Left lobe of liver (tissue), 2 donors: Measurements from ENCODE around the gene CBX2. TPM values are rescaled to one million over a fixed set of nuclear protein-coding genes. Genes with fewer than 3 reads are reported as not detected.

Source experiments
- ATAC-seq: fragments of 200-7000 bp; cut with Tn5 transposase; one replicate; pipeline ENCODE4 v1.9.1; 2020; ENCODE audit warnings: mild to moderate bottlenecking, moderate library complexity
- DNase-seq: peaks from one replicate; pipeline ENCODE4 v3.0.0-alpha.2; 2020; ENCODE audit warnings: low spot score
- total RNA-seq: library from RNA; stranded (reverse); gene quantifications from one replicate; pipeline ENCODE4 v1.2.1, GENCODE V29; 2021
- donor health status: DM: no; HTN: no; CAD: no; lungs with moderate emphysema.
- donor health status: DM: no; HTN: yes; CAD: no.

CBX2 gene
- total RNA-seq, 1 donor from 2014 or later: 0.75 TPM

DNA sequence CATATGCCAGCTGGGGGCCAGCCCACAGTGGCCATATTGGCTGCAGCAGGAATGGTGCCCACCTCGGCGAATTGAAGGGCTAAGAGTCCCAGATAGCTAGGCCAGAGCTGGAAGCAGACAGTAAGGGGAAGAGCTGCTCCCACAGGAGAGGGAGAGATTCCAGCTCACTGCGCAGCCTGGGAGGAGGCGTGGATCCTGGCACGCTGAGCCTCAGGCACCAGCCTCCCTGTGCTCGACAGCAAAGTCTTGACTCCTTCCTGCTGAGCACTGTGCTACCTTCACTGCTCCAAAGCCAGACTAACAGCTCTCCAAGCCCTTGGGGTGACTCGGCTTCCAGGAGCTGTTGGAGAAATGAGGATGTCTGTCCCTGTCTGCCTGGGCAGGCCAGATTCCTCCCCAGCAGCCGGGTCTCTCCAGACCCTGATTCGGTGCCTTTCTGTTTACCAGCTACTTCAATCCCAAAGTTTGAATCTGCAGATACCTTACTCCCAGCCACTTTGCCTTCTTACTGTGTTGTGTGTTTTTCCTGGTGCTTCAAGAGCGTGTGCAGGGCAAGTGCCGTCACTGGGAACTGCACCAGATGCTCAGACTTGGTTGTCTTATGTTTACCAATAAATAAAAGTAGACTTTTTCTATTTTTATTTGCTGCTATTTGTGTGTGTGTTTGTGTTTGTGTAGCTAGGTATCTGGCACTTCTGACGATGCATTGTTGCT, 9.1 kb downstream of the CBX2 start:
- no peak for ATAC-seq
- DNase-seq: no peak

DNA sequence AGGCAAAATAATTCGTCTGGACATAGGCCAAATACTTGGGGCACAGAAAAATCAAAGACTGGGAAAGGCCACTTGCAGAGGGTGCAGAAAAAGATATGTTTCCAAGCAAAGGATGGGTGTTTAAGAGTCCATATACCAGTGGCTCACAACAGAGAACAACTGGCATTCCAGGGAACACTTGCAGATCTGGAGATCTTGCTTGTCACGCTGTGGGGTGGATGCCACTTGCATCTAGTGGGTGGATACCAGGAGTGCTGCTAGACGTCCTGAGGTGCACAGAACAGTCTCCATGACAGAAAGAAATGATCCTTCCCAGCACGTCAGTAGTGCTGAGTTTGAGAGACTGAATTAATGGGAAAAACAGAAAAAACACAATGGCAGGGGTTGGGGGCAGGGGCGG, 10.5 kb downstream of the CBX2 start:
- no peak for DNase-seq

DNA sequence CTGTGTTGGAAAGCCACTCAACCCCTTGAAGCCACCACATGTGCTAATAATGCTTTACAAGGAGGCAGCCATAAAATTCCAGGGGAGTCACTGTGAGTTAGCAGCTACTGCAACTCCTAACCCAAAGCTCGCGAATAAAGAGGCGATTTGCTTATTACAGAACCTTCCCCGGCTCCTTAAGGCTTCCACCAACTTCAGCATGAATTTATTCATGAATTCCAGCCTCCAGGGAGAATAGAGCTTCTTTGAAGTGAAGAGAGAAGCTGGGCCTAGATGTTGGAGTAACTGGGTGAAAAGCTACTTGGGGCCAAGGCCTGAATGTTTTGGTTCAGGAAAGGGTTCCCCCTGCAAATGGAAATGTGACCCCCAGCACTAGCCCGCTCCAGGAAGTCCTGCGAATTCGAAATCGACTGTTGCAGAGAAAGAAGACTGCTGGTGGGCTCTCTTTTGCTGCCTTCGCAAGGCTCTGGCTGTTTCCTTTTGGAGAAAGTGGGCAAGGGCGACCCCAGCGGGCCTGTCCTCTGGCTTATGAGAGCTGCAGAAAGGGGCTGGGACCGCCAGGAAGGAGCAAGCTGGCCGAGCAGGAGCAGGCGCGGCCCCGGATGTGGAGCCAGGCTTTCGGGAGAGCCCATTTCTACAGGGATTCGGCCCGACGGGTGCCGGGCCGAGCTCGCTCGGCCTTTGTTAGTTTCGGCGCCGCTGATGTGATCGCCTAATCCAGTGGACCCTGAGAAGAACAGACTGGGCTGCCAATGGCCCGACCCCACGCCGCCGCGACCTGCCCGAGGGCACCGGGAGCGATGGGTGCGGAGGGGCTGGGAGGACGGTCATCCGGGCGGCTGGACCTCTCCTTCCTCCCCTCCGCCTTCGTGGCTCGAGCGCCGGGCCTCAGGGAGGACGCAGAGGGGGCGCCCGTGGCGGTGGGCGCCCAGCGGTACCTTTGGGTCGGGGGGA, 11.3 kb downstream of the CBX2 start:
- ATAC-seq (peak; percentile 6), DNase-seq (peak; percentile 44)

More for the DNA sequence above, 10.5 kb downstream of the CBX2 start:
- ATAC-seq: no peak

DNA sequence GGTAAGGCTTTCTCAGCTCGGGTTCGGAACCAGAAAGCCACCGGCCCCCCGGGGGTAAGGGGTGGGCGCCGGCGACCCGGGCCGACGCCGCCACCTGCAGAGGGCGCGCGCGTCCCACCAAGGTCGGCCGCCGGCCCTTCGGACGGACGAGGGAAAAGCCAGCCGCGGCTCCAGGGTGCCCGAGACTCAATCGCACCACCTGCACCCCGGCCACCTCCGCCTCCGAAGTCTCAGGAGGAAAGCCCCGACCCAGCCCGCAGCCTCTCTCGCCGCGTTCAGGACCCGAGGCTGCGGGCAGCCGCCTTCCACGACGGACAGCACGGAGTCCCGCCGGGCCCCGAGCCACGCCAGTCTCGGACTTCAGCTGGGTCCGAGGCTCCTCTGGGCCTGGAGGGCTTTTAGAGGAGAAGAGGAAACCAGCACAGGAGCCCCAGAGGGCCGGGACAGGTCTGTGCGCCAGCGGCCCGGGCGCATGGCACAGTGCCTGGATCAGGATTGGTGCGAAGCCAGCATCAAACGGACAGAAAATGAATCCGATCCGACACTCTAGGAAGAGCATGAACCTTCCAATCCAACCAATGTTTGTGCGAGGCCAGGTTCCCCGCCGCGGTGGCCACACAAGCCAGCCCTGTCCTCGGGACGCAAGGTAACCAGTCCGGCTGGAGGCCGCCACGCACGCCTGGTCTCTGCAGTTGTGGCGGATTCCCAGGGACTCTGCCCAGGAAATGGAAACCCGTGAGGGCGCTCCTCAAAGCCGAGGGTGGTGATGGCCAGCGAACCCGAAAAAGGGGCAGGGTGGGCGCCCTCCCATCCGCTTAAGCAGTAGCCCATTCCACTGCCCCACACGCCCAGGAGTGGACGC, 12.2 kb downstream of the CBX2 start:
- ATAC-seq: peak; percentile 80

DNA sequence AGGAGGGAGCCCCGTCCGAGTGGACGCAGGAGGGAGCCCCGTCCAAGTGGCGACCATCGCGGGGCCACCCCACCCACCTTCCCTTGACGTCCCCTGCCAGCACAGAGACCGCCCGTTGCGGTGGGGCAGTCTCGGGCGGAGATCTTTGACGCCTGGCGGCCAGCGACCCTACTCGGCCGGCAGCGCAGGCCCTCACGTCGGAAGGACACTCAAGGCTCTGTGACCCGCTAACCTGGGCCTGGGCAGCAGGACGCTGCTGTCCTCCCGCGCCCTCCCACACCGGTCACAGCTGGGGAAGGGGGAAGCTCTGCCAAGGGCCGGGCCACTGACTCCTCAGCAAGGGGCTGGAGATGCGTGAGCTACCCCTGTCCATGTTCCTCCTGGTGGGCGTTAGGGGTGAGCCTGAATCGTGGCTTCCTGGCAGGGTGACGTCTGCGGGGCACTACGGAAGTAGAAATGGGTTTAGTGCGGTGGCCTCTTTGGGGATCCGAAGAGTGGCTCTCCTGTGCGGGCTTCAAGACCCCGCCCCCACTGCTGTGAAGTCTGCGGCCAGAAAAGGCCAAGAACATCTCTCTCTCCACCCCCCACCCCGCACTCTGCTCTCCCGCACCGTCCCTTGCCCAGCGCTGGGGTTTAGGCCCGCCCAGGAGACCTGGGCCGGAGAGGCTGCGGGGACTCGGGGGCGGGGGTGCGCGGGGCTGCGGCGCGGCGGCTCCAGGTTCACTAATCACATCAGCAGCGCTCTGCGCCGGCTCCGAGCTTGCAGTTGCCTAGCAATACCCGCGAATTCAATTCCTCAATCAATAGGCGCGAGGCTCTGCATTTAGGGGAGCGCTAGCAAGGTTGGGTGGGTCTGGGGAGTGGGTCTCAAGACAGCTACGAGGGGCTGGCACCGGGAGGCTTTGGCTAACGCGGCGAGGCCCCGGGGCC, 13.1 kb downstream of the CBX2 start:
- DNase-seq: peak; percentile 44
- ATAC-seq: no peak

More for the DNA sequence above, 12.2 kb downstream of the CBX2 start:
- peak; percentile 78 for DNase-seq

DNA sequence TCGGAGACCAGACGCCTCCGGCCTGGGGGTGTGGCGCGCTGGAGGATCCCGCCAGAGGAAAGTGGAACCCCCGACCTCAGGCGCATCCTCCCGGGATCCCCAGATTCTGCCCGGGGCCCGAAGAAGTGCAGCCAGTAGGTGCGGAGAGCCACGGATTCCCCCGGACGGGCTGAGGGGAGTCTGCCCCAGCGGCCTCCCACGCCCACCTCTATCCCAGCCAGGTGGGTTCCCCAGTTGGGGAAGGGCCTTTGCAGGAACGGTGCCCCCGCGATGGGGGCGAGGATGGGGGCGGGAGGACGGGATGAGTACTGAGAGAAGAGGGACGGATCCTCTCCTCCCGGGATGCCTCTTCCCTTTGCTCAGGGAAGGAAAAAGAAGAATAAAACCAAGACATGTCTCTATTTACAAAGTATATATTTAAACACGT, 13.8 kb downstream of the CBX2 start:
- ATAC-seq: no peak
- DNase-seq: no peak

DNA sequence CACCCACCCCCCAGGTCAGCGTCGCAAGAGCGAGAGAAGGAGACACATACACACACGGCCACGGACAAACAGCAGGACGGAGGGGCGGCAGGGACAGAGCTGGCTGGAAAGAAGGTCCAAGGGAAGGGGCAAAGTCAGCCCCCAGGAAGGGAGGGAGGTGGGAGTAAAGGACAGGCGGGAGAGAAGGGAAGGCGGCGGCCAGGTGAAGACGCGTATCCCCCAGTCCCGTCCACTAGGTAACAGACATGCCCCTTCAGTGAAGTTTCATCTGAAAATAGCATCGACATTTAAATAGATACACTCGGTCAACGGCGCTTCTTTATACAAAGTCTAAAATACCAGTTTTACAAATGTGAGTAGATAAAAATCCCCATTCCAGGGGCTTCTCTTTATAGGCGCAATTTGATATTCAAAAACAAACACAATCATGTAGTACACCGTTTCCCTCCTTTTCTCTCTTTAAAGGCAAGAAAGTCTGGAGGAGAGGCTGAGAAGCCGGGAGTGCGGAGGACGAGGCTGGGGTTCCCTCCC, 14.5 kb downstream of the CBX2 start:
- no peak for DNase-seq
- ATAC-seq: no peak

DNA sequence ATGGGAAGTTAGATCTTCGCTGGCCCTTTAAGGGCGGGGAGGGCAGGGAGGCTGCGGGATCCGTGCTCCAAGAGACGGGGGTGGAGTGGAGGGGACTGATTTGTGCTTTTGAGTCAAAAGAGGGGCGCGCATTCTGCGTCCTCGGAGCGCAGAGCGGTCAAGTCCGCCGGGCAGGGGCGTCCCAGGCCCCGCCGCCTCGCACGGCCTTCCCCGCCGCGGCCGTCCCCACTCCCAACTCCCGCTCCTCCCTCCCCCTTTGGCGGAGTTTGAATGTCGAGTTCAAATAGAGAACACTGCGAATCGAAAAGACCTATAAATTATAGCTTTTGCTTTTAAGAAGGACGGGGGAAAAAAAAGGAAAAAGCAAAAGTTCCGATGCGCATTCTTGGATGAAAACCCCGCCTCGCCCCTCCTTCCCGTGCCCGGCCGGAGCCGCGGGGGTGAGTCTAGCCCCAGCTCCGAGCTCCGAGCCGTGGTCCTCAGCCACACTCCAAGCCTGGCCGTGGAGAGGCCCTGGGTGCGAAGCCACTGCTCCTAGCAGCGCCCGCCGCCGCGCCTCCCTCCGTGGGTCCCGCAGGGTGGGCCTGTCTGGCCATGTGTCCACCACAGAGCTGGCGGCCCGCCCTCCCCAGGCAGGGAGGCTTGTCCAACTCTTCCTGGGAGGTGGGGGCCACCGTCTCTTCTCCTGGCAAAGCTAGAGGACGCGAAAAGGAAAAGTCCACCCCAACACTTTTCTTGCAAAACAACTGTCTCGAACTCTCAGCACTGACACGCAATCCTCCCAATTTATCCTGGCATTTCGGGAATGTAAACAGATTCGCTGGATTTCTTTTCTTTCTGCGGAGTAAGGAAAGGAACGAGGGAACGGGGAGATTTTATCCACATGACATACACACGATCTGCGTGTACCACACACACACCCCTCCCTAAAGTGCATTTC, 15.3 kb downstream of the CBX2 start:
- ATAC-seq: no peak
- no peak for DNase-seq

DNA sequence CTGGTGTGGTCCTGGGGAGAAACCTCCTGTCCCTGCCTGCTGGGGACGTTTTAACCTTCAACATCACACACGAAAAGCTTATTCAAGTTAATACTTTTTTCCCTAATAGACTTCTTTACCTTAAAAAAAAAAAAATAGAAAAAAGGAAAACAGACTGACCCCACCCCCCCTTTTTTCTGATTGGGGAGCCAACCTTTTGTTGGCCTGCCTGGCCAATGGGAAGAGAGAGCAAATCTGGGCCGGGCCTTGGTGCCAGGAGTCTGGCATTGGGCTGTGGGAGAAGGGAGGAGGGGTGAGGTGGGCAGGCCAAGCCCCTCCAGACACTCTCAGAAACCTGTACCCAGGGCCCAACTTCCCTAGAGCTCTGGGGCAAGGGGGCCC, 16.0 kb downstream of the CBX2 start:
- DNase-seq: no peak
- ATAC-seq: no peak

DNA sequence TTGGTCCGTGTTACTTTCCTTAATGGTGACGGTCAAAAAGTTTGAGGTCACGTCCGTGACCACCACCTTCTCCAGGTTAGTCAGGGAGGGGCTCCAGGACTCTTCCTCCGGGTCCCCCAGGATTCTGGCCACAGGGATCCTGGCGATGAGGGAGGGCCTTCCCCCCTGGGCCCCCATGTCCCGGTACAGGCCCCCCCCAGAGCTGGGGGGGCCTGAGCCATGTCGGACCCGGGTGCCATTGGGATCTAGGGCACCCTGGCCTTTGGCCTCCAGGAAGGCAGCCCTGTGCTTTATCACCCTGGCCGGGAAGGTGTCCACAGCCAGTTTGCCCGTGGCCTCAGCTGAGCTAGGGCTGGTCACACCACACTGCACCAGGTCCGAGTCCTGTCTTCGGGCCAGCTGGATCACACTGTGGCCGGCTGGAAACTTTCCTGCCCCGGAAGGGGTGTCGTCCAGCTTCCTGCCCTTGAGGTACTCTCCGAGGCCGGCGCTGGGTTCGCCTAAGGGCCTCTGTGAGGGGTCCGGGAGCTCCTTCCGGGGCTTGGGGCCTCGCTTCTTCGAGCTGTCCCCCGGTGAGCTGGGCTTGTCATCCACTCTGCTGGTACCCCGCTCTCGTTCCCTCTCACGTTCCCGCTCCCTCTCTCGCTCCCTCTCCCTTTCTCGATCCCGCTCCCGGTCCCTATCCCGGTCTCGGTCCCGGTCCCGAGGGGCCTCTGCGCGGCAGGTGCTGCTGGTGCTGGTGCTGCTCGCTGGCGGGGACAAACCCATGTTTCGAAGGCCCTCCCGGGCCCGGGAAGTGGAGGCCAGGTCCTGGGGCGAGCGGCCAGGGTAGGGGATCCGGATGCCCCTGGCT, 16.9 kb downstream of the CBX2 start:
- no peak for DNase-seq
- ATAC-seq: no peak

DNA sequence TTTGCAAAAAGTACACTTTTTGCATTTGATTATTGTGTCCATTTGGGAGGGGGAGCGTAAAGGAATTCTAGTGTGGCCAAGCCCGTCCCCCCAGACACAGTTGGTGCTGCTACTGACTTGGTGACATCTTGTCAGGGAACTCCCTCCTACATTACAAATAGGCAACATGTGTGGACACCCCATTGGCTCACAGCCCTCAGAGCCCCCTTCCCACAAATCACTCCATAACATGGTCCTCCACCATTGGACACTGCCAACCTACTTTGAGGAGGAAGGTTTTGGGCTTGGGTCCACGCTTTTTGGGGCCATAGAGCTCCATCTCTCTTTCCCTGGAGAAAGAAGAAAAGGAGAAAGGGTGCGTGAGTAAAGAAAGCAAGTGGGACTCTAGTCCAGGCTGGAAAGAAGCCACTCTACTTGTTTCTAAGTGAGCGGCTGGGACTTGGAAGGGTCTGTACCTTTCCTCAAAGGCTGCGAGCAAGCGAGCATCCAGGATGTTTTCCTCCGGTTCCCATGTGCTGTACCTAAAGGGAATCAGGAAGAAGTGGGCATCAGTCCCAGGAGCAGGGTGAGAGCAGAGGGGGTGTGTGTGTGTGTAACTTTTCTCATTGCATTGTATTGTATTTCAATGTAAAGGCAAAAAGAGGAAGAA, 18.0 kb downstream of the CBX2 start:
- DNase-seq (no peak), ATAC-seq (no peak)

DNA sequence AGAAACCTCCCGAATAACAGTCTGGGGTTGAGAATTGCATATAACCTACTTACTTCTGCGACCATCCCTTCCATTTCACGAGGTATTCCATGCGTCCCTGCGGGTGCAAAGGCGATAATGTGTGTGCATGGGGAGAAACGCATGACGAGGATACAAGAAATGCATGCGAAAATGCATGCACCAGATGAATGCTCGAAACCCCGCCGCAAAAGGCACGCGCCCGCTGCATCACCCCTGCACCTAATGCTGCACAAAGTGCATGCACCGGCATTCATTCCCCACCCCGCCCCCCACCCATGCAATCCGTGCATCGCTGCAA, 18.5 kb downstream of the CBX2 start:
- DNase-seq: no peak
- ATAC-seq: no peak

DNA sequence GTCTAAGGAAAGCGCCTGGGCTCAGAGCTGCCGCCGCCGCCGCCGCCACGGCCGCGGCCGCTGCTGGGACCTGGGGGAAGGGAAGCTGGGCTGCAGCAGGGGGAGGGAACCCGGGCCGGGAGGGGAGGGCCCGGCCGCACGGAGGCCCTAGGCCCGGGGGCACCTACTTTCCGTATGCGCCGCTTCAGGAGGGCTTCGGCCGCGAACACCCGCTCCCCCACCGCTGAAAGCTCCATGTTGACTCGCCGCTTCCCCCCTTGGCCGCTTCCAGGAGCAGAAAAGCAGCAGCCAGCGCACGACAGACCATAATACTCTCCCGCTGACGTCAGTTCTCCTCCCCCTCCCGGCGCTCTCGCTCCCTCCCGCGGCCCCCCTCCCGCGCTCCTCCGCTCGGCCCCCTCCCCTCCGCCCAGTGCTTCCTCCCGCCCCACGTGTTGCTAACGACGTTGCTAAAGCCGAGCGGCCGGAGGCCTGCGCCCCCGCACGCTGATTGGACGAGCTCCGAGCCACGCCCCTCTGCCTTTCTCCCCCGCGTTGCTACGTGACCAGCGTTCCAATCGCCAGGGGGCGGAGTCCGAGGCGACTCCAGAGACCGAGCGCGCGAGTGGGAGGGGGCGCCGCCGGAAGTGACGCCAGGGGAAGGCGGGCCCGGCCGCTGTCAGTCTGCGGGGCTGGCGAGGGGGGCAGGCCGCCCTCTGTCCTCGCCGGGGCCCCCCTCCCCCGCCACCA, 19.0 kb downstream of the CBX2 start, which contains the start of gene CBX8:
Gene CBX8 (minus strand): TSS at position 315 of the 729 bp plus-strand sequence. CDS start 79 bp downstream, at position 236.
- peak; percentile 100 for DNase-seq
- peak; percentile 84 for ATAC-seq

DNA sequence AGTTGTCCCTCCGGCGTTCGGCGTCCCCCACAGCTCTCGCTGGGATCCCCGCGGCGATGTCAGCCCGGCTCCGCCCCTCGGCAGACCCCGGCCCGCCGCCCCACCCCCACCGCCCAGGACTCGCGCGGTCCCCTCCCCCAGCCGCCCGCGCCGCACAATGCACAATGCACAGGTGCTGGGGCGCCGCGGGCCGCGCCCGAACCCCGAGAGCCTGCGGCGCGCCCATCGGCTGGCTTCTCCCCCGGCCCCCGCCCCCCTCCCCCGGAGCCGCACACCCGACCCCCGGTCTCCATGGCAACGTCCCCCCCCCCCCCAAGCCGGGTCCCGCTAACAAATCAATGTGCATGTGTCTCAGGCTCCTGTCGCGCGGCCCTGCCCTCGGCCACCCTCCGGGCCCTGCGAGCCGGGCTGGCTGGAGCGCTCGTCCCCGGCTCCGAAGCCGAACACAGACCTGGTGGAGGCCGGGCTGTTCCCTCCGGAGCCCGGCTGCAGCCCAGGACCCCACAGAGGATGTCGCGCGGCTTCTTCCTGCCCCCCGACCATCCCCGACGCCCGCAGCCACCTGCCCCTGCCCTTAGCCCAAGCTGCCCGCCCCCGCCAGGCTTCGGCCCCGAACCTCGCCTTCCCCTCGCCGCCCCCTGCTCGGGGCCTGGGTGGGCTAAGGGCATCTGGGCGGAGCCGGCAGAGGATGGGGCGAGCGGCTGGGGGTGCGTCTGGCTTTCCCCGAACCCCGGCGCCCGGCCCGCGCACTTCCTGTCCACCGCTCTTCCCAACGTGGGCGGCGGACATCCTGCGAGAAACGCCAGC, 19.7 kb downstream of the CBX2 start:
- ATAC-seq (peak; percentile 20), DNase-seq (no peak)

DNA sequence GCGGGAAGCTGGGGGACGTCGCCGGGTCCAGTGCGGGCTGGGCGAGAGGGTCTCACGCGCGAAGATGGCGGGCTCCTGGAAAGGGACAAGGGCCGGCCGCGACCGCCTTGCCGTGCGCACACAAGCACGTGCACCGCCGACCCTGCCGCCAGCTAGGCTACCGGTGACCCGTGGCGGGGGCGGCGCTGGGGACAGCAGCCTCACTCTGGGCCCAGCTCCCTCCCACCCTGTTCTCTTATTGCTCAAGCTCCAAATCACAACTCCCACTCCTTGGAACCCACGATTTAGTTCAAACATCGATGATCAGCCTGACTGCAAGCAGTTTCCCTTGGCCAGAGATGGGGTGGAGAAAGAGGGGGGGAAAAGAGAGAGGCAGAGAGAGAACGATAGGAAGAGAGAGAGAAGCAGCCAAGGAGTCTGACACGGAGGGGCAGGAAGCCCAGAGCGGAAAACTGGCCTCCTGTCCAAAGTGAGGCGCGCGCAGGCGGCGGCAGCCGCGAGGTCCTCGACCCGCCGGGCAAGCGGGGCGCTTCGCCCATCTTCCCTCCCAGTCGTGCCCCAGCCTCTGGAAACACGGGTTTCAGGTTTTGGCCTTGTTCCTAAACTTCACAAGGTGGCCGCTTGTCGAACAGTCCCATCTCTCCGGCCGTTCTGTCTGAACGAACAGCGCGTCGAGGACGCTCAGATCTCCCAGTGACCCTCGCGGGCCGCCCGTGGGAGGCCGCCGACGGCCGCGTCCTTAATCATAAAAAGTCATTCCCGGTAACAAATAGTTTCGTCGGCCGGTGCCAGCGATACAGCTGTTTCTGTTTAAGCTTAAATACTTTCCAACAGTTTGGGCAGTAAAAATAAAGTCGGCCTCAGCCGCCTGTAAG, 20.6 kb downstream of the CBX2 start:
- ATAC-seq: no peak
- DNase-seq: no peak
